HG03571 (cell line): ENCODE results near the gene F12.
A peak's percentile ranks its signal among the peaks of the same experiment; 100 is the strongest.
"Not testable (repeated sequence)": the region's sequence is repeated elsewhere in the genome, so short reads cannot be mapped to it uniquely, and the experiment has no call there.

Experiments used
- ATAC-seq: cut with Tn5 transposase; IDR thresholded peaks from one replicate; pipeline ENCODE4 v1.9.1; 2021; ENCODE audit not compliant: unreplicated experiment

F12 gene

DNA sequence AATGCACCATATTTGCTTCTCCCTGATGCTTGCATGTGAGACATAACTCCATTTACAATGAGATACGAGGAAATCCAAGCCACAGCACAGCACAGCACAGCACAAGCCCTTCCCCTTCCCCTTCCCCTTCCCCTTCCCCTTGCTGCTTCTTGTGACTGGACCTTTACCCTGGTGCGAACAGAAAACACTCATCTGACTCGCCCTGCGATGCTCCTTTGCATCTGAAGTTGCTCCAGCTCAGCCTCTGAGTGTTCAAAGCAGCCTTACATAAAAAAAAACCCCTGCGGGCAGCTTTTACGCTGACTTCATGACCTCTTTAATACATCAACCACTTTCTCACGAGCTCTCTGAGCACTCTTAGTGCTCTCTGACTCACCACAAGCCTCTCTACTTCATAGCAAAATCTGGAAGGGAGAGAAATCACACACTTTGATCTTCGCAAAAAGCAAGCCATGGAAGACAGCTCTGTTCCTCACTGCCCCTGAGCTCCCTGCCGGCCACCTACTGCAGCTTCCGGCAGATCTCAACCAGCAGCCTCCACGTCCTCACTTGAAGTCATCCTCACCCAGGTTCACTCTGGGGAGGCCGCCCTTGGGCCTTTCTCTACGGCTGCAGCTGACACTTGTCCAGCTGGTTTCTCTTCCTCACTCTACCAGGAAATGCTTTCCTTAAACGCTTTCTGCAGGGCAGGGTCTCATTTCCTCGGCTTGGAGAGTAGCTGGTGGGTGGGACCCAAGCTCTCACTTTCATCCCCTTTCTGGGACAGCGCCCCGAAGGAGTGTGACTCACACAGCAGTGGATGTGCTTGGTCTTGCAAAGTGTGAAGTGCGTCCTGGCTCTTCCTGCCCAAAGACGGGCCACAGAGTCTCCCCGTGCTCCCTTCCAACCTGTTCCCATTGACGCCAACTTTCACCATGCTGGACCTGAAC lies 19.9 kb downstream of the F12 start:
- ATAC-seq, result no peak

DNA sequence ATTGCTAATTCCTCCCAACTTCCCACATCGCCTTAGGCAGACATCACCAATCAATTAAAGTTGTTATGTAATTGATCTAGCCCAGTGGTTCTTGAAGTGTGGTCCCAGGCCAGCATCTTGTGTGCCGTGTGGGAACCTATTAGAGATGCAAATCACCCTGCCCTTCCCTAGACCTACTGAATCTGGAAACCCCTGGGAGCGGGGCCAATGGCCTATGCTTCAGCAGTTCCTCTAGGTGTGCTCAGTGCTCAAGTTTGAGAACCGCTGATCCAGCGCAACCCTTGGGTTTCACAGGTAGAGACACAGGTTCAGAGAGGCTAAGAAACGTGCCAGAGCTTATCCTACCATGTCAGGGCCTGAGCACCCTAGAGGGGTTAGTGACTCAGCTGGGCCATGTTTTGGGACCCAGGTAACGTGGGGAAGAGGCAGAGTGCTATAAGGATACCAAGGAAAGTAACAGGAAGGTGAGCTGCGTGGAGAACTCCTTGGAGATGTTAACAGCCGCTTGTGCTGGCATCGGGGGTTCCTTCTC lies 20.8 kb downstream of the F12 start:
- ATAC-seq, result no peak

DNA sequence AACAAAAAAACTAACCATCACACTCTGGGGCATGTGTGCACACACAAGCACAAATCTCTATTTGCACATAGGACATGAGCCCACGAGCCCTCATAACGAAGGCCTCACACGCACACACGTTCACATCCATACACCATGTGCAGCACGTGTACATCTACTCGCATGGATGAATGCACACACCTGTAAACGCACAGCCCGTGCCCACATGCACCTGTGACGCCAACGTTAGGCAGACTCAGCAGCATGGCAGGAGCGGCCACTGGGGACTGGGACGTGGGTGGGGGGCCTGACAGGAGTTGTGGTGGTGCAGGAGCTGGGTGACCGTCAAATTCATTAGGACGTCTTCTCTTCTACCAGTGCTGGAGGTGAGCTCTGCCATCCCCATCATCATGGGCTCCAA lies 22.0 kb downstream of the F12 start:
- ATAC-seq, result no peak

DNA sequence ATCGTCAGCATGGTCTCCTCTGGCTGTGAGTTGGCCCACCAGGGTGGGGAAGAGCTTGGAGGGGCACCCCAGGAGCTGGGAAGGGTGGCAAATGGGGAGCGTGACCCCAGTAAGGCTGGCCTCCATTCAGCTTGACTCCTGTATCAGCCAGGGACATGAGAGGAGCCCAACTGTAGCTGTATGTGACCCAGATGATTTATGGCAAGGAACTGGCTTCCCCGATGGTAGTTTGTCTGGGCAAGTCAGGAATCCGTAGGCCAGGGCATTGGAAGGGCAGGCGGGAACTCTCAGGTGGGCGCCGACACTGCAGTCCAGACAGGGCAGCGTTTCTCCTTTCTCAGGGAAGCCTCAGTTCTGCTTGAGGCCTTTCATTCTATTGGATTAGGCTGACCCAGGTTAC lies 22.8 kb downstream of the F12 start:
- no peak for ATAC-seq

DNA sequence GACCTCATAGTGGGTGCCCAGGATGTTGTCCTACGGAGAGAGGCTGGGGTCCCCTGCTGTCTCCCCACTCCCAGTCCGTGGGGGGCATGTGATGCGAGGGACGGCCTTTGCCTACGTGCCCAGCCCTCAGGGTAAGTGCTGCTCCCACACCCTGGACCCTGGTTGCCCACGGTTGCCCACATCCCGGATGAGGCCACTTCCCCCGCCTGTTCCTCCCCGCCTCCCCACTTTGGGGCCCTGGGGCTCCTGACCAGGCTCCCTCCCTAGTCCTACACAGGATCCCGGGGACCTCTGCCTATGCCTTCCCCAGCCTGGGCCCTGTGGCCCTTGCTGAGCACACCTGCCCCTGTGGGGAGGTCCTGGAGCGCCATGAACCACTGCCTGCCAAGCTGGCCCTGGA lies 23.6 kb downstream of the F12 start:
- no peak for ATAC-seq

DNA sequence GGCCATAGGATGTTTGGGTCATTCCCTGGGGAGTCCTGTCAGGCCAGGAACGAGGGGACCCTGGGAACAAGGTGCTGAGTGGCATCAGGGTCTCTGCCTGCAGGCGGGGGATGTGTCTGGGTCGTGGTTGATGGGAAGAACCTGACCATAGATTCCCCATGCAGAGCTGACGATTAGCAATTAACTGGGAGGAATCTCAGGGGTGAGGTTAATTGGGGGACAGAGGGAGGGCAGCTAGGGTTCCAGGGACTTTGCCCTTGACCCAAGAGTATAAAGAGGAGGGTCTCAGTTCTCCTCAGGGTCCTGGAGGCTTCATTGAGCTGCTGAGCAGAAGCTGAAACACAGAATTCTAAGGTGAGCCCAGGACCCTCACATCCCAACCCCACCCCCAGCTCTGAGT lies 25.2 kb downstream of the F12 start, which contains the start of gene SLC34A1:
Gene SLC34A1, plus strand, starts transcription at position 301 of the 400 bp plus-strand sequence. CDS start 1,308 bp downstream, outside the sequence.
- no peak for ATAC-seq

DNA sequence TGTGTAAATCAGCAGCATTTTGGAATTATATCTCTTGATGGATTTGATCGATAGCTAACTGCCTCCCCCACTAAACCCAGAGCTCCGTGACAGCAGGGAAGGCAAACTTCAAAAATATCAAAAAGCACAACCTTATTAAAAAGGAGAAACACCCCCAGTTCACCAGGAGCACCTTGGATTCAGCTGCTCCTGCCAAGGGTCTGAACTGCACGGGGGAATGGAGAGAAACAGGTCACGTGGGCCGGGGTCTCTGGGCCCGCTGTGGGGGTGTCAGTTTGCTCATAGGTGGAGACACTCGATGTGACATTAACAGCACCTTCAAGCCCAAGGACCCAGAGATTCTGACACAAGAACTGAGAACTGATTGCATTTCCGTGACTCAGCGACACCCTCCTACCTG lies 26.2 kb downstream of the F12 start:
- ATAC-seq, result no peak

DNA sequence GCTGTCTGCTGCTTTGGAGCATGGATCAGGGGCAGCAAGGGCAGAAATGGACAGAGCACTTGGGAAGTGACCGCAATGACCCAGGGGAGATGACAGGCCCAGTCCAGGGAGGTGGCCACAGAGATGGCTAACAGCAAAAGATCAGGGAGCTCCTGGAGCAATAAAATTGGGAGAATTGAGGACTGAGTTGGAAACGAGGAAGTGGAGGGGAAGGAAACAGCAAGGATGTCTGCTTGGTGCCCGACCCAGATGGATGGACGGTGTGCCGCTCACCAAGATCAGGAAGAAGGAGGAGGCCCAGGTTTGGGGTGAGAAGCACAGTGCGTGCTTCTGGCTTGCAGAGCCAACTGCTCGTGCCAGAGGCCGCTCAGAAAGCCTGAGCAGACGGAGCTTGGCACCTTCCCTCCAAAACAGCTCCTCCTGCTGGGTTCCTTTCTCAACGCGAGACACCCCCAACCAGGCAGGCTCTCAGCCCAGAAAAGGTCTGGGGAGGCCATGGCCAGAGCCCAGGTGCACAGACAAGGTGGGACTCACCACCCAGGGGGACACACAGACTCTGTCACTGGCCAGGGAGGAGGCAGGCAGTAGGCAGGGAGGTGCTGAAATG lies 26.8 kb downstream of the F12 start:
- no peak for ATAC-seq

DNA sequence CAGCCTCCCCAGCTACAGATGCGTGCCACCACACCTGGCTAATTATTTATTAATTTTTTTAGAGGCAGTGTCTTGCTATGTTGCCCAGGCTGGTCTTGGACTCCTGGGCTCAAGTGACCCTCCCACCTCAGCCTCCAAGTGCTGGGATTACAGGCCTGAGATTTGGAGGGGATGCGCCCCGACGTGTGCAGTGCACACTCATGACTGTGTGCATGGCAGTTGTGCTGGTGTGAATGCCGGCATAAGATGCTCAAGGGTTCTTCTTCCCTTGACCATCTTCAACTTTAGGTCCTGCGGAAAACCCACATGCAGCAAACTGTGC lies 28.6 kb downstream of the F12 start:
- no peak for ATAC-seq

DNA sequence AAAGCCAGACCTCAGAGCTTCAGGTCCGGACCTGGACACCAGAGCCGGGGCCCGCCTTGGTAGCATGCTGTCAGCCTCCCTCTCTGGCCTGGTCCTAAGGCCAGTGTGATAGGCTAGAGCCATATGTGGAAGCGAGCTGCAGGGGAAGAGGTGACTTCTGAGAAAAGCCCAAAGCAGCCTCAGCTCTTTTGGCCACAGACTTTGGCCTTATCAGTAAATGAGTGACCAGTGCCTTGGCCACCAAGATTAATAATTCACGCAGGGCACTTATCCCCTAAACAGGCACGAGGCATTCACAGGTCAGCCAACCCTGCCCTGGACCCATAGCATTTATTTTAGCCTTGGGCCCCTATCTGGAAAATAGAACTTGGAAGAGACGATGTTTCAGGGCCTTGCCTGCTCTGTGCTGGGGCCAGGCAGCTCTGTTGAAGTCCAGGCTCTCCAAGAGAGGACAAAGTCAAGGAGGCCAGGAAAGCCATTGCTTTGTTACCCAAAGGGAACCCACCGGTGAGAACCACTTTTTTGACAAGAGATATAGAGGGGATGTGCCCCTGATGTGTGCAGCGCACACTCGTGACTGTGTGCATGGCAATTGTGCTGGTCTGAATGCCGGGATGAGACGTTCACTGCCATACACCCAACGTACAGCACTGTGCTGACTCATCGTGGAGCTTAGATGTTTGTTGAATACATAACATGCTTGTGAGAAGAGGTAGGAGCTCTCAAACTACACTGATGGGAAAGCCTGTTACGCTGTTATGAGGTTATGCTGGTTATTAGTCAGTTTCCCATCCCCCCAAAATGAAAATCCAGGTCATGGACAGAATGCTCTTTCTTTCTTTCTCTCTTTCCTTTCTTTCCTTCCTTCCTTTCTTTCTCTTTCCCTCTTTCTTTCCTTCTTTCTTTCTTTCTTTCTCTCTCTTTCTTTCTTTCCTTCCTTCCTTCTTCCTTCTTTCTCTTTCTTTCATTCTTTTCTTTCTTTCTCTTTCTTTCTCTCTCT lies 30.2 kb downstream of the F12 start:
- ATAC-seq, result peak; percentile 67

DNA sequence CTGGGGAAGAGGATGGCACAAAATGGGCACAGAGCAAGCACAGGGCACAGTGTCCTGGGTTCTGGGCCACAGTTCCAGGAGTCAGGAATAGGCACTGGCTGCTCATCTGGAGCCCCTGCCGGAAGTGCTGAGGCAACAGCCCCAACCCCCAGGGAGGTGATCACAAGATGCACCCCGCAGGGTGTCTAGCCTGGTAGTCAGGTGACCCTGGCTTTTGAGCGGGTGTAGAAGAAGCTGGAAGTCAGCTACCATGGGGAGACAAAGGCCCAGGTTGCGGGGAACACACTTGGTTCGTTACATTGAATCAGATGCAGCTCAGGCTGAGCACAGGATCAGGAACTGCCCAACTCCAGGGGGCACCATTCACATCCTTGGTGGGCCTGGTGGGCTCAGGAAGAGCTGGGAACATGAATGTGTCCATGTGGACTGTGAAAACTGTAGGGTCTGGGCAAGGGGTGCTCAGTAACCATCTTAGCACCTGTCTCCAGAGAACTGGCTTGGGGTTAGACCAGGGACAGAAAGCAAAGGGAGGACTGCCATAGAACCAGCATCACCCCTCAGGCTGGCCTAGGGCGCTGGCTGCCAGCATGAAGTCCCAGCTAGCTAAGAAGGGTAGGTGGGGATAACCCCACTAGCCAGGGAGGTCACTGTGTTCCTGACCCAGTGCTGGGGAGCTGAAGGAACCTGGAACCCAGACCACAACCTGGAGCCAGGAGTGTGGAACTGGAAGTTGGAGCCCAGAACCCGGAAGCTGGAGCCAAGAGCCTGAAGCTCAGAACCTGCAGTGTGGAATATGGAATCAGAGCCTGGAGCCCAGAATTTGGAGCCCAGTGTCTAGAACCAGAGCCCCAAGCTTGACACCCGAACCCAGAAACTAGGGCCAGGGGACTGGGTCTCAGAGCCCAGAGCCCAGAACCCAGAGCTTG lies 31.2 kb downstream of the F12 start:
- ATAC-seq, result no peak

DNA sequence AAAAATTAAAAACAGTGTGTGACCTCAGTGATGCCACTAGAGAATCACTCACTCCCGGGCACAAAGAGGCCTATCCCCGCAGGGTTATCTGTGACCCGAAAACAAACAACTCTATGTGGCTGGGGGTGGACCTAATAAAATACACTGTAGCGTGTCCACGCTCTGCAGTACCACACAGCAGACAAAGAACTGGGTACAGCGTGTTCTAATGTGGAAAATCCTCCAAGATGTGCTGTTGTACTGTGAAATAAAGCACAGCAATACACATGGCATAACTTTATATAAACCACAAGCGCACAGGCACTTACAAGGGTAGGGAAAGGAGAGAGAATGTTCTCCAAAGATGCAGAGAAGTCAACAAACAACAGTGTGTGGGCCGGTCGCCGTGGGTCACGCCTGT lies 33.3 kb downstream of the F12 start:
- no peak for ATAC-seq

DNA sequence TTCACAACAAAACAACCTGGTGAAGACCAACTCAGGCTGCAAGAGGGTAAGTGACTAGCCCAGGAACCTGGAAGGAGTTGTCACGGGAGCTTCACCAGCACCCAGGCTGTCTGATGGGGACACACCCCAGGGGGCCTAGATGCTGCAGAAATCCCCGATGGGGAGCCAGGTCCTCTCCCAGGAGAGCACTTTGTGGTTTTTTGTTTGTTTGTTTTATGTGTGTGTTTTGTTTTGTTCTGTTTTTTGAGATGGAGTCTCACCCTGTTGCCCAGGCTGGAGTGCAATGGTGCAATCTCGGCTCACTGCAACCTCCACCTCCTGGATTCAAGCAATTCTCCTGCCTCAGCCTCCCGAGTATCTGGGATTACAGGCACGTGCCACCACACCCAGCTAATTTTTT lies 33.8 kb downstream of the F12 start:
- ATAC-seq, result not testable (repeated sequence)

DNA sequence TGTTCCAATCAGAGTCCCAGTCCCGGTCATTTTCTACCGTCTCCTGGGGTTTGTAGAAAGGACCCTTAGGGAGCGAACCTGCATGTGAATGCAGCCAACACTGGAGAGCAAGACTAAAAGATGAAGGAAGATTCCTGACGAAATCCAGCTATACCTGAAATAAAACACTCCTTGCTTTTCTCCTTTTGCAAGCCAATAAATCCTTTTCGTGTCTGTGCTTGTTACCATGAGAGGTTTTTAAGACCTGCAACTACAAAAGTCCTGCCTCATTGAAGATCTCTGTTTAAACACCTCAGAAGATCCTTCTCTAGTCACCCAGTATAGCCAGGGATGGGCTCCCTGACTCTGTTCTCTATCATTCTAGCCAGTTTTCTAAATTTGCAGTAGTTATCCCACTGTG lies 35.2 kb downstream of the F12 start:
- no peak for ATAC-seq

DNA sequence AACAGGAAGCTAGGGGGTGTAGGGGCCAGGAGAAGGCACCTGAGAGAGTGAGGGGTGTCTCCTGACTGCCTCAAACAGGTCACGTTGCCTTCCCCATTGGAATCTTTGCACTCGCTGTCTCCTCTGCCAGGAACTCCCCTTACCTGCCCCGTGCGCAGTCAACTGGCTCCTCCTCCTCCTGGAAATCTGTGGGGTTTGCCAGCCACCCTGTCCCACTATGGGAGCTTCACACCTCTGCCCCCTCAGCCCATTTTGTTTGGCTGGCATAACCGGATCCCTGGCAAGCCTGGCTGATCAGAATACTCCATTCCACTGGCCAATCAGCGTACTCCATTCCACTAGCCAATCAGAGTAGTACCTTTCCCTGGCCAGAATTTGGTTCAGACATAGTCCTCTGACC lies 35.6 kb downstream of the F12 start:
- no peak for ATAC-seq

DNA sequence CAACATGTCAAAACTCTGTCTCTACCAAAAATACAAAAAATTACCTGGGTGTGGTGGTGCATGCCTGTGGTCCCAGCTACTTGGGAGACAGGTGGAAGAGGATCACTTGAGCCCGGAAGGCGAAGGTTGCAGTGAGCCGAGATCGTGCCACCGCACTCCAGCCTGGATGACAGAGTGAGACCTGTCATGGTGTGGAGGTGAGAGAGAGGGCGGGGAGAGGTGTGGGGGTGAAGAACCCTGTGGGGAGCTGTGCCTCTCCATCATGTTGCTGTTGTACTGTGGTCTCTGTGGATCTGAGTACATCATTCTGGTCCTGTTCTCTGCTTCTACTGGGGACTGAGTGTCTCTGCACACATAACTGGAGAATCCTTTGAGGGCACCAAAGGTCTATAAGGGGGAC lies 36.5 kb downstream of the F12 start:
- ATAC-seq, result no peak

DNA sequence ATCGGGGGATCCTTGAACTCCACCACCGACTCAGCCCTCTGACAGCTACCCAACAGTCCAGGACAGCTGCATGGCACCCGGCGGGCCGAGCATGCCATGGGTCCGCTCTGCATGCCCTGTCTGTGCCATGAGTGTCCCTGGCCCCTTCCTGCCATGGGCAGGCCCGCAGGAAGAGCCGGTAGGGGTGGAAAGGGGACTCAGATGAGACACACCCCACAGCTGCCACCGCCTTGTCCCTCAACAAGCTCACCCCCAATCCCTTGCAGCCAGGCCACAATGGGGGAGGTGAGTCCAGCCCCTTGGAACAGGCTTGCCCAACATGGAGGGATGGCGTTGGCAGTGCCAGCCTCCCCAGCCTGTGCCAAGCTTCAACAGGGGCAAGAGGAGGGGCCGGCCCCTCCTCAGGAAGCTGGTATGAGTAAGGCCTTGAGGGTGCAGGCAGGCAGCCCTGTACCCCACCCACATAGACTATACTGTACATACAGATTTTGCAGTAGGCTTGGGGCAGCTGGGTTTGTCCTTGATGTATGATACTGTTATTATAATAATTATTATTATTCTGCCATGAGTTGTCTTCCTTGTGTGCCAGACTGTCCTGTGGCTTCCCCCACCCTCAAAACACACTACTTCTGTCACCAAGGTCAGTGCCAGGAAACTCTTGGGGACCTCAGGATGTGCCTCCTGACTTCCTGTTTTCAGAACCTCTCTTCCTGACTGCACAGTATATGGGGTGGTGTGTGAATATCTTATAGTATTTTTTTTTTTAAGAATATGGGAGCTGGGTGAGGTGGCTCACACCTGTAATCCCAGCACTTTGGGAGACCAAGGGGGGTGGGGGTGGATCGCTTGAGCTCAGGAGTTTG lies 37.1 kb downstream of the F12 start:
- no peak for ATAC-seq

DNA sequence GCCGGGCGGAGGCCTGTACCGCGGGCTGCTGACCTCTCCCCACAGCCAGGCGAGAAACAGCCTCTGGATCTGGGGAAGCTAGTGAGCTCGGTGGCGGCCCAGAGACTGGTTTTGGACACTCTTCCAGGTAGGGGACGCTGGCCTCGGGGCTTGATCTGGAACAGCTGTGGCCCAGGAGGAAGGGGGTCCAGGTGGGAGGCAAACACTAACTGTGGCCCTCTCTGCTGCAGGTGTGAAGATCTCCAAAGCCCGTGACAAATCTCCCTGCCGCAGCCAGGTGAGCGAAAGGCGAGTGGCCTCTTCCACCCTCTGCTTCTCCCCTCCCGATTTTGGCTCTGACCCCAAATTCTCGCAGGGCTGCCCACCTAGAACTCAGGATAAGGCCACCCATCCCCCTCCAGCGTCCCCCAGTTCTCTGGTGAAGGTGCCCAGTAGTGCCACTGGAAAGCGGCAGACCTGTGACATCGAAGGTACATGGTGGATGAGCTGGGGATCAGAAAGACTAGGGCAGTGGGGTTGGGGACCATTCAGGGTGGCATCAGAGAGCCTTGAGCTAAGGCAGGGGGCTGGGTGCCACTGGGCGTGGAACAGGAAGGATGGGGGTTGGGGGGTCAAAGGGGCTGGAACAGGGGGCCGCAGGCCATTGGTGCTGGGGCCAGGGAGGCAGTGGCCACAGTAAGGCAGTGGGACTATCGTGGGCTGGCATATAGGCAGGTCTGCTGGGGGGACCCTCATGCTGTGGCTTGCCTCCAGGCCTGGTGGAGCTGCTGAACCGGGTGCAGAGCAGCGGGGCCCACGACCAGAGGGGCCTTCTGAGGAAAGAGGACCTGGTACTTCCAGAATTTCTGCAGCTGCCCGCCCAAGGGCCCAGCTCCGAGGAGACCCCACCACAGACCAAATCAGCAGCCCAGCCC lies 38.0 kb downstream of the F12 start:
- ATAC-seq, result no peak
